Measurements from ENCODE around the gene RNF115. TPM values are rescaled to one million over a fixed set of nuclear protein-coding genes. Genes with fewer than 3 reads are reported as not detected.

RNF115 gene
- total and polyA plus RNA-seq, 9 donors: 7.8 to 27.9 (median 12.2) TPM

DNA sequence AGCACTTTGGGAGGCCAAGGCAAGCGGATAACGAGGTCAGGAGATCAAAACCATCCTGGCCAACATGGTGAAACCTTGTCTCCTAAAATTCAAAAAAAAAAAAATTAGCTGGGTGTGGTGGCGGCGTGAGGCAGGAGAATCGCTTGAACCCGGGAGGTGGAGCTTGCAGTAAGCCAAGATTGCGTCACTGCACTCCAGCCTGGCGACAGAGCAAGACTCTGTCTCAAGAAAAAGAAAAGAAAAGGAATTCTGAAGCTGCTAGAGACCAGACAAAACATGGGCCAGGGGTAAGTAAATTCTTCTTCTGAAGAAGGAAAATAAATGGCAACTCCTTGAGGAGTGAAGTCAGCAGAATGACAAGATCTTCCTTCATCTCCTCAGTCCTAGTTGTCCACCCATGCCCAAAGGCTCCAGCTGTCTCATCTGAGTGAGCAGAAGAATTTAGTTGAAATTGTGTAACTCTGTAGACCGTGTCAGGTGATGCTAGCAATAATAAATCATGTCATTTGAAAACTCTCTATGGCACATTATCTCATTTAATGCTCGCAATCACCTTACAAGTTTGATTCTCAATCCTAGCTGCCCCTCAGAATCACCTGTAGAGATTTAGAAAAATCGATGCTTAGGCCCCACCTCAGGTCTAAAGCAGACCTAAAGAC is 131.0 kb downstream of the RNF115 start:
- no peaks in the 10 kb centered on the region for H3K27me3 ChIP-seq
- no peak for DNase-seq
- TF ChIP-seq, protein P1, sequence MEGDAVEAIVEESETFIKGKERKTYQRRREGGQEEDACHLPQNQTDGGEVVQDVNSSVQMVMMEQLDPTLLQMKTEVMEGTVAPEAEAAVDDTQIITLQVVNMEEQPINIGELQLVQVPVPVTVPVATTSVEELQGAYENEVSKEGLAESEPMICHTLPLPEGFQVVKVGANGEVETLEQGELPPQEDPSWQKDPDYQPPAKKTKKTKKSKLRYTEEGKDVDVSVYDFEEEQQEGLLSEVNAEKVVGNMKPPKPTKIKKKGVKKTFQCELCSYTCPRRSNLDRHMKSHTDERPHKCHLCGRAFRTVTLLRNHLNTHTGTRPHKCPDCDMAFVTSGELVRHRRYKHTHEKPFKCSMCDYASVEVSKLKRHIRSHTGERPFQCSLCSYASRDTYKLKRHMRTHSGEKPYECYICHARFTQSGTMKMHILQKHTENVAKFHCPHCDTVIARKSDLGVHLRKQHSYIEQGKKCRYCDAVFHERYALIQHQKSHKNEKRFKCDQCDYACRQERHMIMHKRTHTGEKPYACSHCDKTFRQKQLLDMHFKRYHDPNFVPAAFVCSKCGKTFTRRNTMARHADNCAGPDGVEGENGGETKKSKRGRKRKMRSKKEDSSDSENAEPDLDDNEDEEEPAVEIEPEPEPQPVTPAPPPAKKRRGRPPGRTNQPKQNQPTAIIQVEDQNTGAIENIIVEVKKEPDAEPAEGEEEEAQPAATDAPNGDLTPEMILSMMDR (IDR thresholded peaks at IDR 0.05): no peak
- no peak for TF ChIP-seq POLR2A (IDR thresholded peaks at IDR 0.05)
- TF ChIP-seq EP300 (IDR thresholded peaks at IDR 0.05): no peak
- no peak overlapping the region for H3K4me3 ChIP-seq
- H3K9me3 ChIP-seq: no peaks in the 10 kb centered on the region
- H3K4me1 ChIP-seq (ENCODE audit: insufficient read depth): no peaks in the 10 kb centered on the region
- H3K27ac ChIP-seq: no peak overlapping the region
- intact Hi-C loops (cut with DNase I): no loop called here
- no peaks in the 10 kb centered on the region for H3K36me3 ChIP-seq
- 89 to 93% (median 89%) methylated on average over 11 of the region's 11 CpGs for WGBS, 3 donors

DNA sequence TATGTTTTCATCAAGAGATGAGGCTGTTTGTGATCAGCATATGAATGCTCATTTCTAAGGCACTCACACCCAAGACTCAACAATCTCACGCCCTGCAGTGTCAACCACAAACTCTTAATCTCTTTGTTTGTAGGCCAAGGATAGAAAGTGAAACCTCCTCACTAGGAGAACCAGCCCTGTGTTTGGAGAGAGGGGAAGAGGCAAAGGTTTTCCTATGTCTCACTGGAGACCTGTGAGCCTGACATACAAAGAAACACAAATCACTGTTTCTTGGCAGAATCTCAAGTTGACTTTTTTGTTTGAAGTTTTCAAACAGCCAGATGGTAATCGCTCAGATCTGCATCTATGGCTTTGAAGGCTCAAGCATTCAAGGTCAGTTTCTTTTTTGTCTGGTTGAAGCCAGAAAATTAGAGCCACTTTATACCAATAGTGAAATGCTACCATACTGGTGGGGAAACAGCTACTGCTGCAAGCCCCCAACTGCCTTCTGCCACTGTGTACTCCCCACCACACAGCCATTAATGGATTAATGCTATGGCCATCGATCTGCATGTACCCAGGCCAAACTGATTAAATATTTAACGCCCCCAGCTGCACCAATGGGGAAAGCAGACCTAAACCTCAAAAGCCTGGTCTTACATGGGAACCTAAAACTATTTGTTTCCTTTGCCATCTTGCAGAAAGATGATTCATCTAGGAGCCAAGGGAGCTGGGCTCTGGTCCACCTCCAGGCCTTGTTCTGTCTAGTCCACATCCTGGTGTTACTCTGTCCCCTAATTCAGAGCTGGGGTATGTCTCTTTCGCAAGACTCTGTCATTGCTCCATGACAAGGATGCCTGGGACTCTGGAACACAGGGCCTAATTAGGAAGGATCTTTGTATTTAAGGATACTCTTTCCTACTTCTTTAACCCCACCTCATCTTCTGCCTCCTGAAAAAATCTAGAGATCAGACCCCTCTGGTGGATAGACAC is 133.0 kb downstream of the RNF115 start:
- no peaks in the 10 kb centered on the region for H3K36me3 ChIP-seq
- no peak for TF ChIP-seq POLR2A (IDR thresholded peaks at IDR 0.05)
- TF ChIP-seq, protein P1 (IDR thresholded peaks at IDR 0.05): no peak
- no peak for TF ChIP-seq EP300 (IDR thresholded peaks at IDR 0.05)
- H3K4me1 ChIP-seq (ENCODE audit: insufficient read depth): no peaks in the 10 kb centered on the region
- no peak overlapping the region for H3K27ac ChIP-seq
- no peaks in the 10 kb centered on the region for H3K9me3 ChIP-seq
- WGBS, 3 donors: 53 to 61% (median 57%) methylated on average over 5 of the region's 5 CpGs
- intact Hi-C loops (cut with DNase I): no loop called here
- H3K27me3 ChIP-seq: no peaks in the 10 kb centered on the region
- H3K4me3 ChIP-seq: no peak overlapping the region
- DNase-seq: no peak

DNA sequence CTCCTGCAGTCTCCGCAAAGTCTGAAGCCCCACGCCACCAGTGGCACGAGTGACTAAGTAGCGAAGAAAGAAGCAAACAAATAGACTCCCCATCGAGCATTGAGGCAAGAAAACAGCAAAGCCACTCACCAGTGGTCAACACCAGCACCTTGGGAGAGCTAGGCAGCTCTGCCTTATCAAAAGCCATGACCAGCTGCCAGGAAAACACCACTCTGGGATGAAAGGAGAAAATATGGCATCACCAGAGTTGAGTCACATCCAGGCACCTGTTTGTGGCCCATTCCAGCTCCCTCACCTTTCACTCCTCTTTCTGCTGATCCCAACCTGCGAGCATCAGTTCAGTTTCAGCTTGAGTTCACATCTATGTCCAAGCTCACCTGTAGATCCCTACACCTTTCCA is 134.0 kb downstream of the RNF115 start:
- no peak for TF ChIP-seq POLR2A (IDR thresholded peaks at IDR 0.05)
- TF ChIP-seq EP300 (IDR thresholded peaks at IDR 0.05): no peak
- TF ChIP-seq, protein P1 (IDR thresholded peaks at IDR 0.05): no peak
- WGBS, 3 donors: 90 to 97% (median 93%) methylated on average over 6 of the region's 6 CpGs
- no peaks in the 10 kb centered on the region for H3K27me3 ChIP-seq
- H3K36me3 ChIP-seq: no peaks in the 10 kb centered on the region
- intact Hi-C loops (cut with DNase I): no loop called here
- H3K27ac ChIP-seq: no peak overlapping the region
- no peaks in the 10 kb centered on the region for H3K4me1 ChIP-seq (ENCODE audit: insufficient read depth)
- H3K9me3 ChIP-seq: no peaks in the 10 kb centered on the region
- no peak overlapping the region for H3K4me3 ChIP-seq
- no peak for DNase-seq

DNA sequence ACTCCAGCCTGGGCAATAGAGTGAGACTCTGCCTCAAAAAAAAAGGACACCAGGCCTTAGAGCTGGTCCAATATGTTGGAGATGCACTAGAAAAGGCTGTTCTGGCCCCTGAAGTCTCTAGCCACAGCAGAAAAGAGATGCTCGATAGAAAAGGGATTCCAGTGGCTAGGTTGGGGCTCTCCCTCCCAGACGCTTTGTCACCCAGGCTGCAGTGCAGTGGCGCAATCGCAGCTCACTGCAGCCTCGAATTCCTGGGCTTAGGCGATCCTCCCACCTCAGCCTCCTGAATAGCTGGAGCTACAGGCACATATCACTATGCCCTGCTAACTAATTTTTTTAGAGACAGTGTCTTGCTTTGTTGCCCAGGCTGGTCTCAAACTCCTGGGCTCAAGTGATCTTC is 135.0 kb downstream of the RNF115 start:
- H3K36me3 ChIP-seq: no peaks in the 10 kb centered on the region
- H3K27me3 ChIP-seq: no peaks in the 10 kb centered on the region
- H3K4me3 ChIP-seq: no peak overlapping the region
- DNase-seq: no peak
- intact Hi-C loops (cut with DNase I): no loop called here
- TF ChIP-seq, protein P1 (IDR thresholded peaks at IDR 0.05): no peak
- TF ChIP-seq EP300 (IDR thresholded peaks at IDR 0.05) (no peak), POLR2A (IDR thresholded peaks at IDR 0.05) (no peak)
- H3K4me1 ChIP-seq (ENCODE audit: insufficient read depth): no peaks in the 10 kb centered on the region
- H3K9me3 ChIP-seq: no peaks in the 10 kb centered on the region
- 92 to 97% (median 93%) methylated on average over 6 of the region's 6 CpGs for WGBS, 3 donors
- no peak overlapping the region for H3K27ac ChIP-seq

Small RNA genes within 50 kb of the gene (microRNA-seq; reads per million reads assigned to microRNA genes)
- 0 to 0.18 (median 0.16) reads per million in 3 donors for gene MIR6736

Small RNA genes within 50 kb of the gene (small RNA-seq; reads per million reads assigned to genes)
- gene MIR6736: not detected

Other genes with a start within 250 kb of the RNF115 start
- gene GPR89A, start 216.1 kb downstream of the RNF115 start, total RNA-seq: 10 to 100 TPM; 13.5 to 23.1 (median 18.9) TPM
- gene GPR89A, start 216.1 kb downstream of the RNF115 start, polyA plus RNA-seq: 10 to 100 TPM; 12.5 to 21.5 TPM
- 1 to 10 TPM in 1 of 7 donors, under 1 TPM in 4, not detected in 2; 0.36 to 2.0 (median 0.83) TPM for gene PDZK1, start 116.7 kb downstream of the RNF115 start, total RNA-seq
- gene PDZK1, start 116.7 kb downstream of the RNF115 start, polyA plus RNA-seq: 10 to 100 TPM in 1 of 2 donors, under 1 TPM in 1; 0.21 to 13.4 TPM
- under 1 TPM in 3 of 7 donors, not detected in 4; 0.15 to 0.25 (median 0.20) TPM for gene CD160, start 104.6 kb downstream of the RNF115 start, total RNA-seq
- gene CD160, start 104.6 kb downstream of the RNF115 start, polyA plus RNA-seq: 1 to 10 TPM in 1 of 2 donors, under 1 TPM in 1; 0.10 to 1.9 TPM
- gene POLR3C, start 105 bp upstream of the RNF115 start, total RNA-seq: 10 to 100 TPM; 25.8 to 32.5 (median 27.0) TPM
- 10 to 100 TPM; 21.1 to 41.9 TPM for gene POLR3C, start 105 bp upstream of the RNF115 start, polyA plus RNA-seq
- 1 to 10 TPM; 2.3 to 5.1 (median 2.9) TPM for gene NUDT17, start 21.5 kb upstream of the RNF115 start, total RNA-seq
- 1 to 10 TPM; 3.9 to 4.8 TPM for gene NUDT17, start 21.5 kb upstream of the RNF115 start, polyA plus RNA-seq
- 10 to 100 TPM; 22.9 to 64.1 (median 40.1) TPM for gene PIAS3, start 35.0 kb upstream of the RNF115 start, total RNA-seq
- gene PIAS3, start 35.0 kb upstream of the RNF115 start, polyA plus RNA-seq: 10 to 100 TPM; 30.5 to 33.8 TPM
- gene ANKRD35, start 61.8 kb upstream of the RNF115 start, total RNA-seq: 1 to 10 TPM; 2.1 to 6.5 (median 3.0) TPM
- 1 to 10 TPM; 2.6 to 2.8 TPM for gene ANKRD35, start 61.8 kb upstream of the RNF115 start, polyA plus RNA-seq
- 1 to 10 TPM; 1.5 to 4.8 (median 2.8) TPM for gene ITGA10, start 86.0 kb upstream of the RNF115 start, total RNA-seq
- 1 to 10 TPM; 2.5 to 4.5 TPM for gene ITGA10, start 86.0 kb upstream of the RNF115 start, polyA plus RNA-seq
- gene PEX11B, start 94.6 kb upstream of the RNF115 start, total RNA-seq: 10 to 100 TPM; 18.2 to 30.3 (median 26.9) TPM
- 10 to 100 TPM; 22.1 to 44.4 TPM for gene PEX11B, start 94.6 kb upstream of the RNF115 start, polyA plus RNA-seq
- 100 to 1,000 TPM in 6 of 7 donors, 10 to 100 TPM in 1; 84.4 to 127 (median 113) TPM for gene RBM8A, start 103.4 kb upstream of the RNF115 start, total RNA-seq
- gene RBM8A, start 103.4 kb upstream of the RNF115 start, polyA plus RNA-seq: 100 to 1,000 TPM in 1 of 2 donors, 10 to 100 TPM in 1; 91.6 to 101 TPM
- 100 to 1,000 TPM in 1 of 7 donors, 10 to 100 TPM in 6; 37.9 to 102 (median 73.9) TPM for gene LIX1L, start 133.9 kb upstream of the RNF115 start, total RNA-seq
- 10 to 100 TPM; 28.7 to 52.6 TPM for gene LIX1L, start 133.9 kb upstream of the RNF115 start, polyA plus RNA-seq
- gene ANKRD34A, start 140.5 kb upstream of the RNF115 start, total RNA-seq: 1 to 10 TPM in 6 of 7 donors, under 1 TPM in 1; 0.48 to 5.2 (median 3.1) TPM
- under 1 TPM; 0.50 to 0.62 TPM for gene ANKRD34A, start 140.5 kb upstream of the RNF115 start, polyA plus RNA-seq
- 10 to 100 TPM; 16.7 to 27.9 (median 23.4) TPM for gene POLR3GL, start 140.6 kb upstream of the RNF115 start, total RNA-seq
- 10 to 100 TPM; 40.6 to 51.4 TPM for gene POLR3GL, start 140.6 kb upstream of the RNF115 start, polyA plus RNA-seq
- gene TXNIP, start 172.5 kb upstream of the RNF115 start, total RNA-seq: 1,000 to 10,000 TPM in 1 of 7 donors, 100 to 1,000 TPM in 6; 335 to 1,406 (median 617) TPM
- 1,000 to 10,000 TPM in 1 of 2 donors, 100 to 1,000 TPM in 1; 570 to 1,154 TPM for gene TXNIP, start 172.5 kb upstream of the RNF115 start, polyA plus RNA-seq
- gene HJV, start 197.6 kb upstream of the RNF115 start, total RNA-seq: not detected
- gene HJV, start 197.6 kb upstream of the RNF115 start, polyA plus RNA-seq: not detected

Measured in ovary (tissue), 9 donors.